ENCODE measurements around the gene MANSC1. TPM values are rescaled to one million over a fixed set of nuclear protein-coding genes. Genes with fewer than 3 reads are reported as not detected.

The MANSC1 gene
- total and polyA plus RNA-seq, 9 of the 15 experiments (the other 6 are each of a cell fraction or from before 2014, with no cell fraction given) = 0.76 to 8.6 (median 3.1) TPM

DNA sequence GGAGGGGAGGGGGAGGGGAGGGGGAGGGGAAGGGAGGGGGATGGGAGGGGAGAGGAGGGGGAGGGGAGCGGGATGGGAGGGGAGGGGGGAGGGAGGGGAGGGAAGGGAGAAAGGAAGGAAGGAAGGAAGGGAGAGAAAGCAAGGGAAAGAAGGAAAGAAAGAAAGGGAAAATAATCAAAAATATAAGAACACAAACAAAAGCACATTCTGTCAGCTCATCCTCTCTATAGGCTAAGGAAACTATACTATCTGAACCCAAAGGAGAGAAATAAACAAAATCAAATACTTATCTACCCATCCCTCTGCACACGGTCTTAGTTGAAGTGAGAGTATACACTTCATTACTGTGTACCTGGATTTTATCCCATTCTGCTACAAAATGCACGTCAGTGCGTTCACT, 26.9 kb downstream of the MANSC1 start:
- peak; percentile 26 for TF ChIP-seq HNRNPK (IDR thresholded peaks at IDR 0.05; ENCODE audit: low read depth, low read length, poor library complexity, severe bottlenecking)
- TF ChIP-seq, protein P1, sequence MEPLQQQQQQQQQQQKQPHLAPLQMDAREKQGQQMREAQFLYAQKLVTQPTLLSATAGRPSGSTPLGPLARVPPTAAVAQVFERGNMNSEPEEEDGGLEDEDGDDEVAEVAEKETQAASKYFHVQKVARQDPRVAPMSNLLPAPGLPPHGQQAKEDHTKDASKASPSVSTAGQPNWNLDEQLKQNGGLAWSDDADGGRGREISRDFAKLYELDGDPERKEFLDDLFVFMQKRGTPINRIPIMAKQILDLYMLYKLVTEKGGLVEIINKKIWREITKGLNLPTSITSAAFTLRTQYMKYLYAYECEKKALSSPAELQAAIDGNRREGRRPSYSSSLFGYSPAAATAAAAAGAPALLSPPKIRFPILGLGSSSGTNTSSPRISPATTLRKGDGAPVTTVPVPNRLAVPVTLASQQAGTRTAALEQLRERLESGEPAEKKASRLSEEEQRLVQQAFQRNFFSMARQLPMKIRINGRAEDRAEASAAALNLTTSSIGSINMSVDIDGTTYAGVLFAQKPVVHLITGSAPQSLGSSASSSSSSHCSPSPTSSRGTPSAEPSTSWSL (CRISPR knock-in tag; IDR thresholded peaks at IDR 0.05; ENCODE audit: borderline replicate concordance) = no peak
- Histone ChIP-seq H3K27ac (ENCODE audit: extremely low read depth, low read depth, low read length) (no peak overlapping the region), H3K9me3 (replicated peaks; ENCODE audit: control insufficient read depth, insufficient read depth, low read depth, low read length) (no peaks in the 10 kb centered on the region), H3K36me3 (ENCODE audit: control insufficient read depth, insufficient read depth, low read length) (no peaks in the 10 kb centered on the region), H3K4me1 (replicated peaks in 1 of 2; ENCODE audit: control insufficient read depth in 2 of 2, insufficient read depth in 2 of 2, low read length in 2 of 2) (peaks cover 0 to 4% of the 10 kb centered on the region in 2 experiments; a peak in 1 of 5 replicates), H3K4me3 (no peak overlapping the region), H3K27me3 (ENCODE audit: control insufficient read depth in 2 of 2, insufficient read depth in 2 of 2, low read length in 2 of 2) (no peaks in the 10 kb centered on the region), H3K9me1 (ENCODE audit: control insufficient read depth, insufficient read depth, low read length) (no peaks in the 10 kb centered on the region), H3K79me2 (ENCODE audit: control insufficient read depth, insufficient read depth, low read length) (no peaks in the 10 kb centered on the region), H2AFZ (ENCODE audit: low read depth, low read length) (no peak overlapping the region), H3K9ac (ENCODE audit: insufficient read depth in 1 of 2, low read depth in 2 of 2, low read length in 2 of 2) (no peak overlapping the region), H3K4me2 (ENCODE audit: insufficient read depth, low read length) (no peak overlapping the region), H4K20me1 (replicated peaks; ENCODE audit: control insufficient read depth, insufficient read depth, low read length) (no peaks in the 10 kb centered on the region)
- FAIRE-seq = no peak
- BruUV-seq (replicated peaks) = no TSS peak
- no peak for DNase-seq (ENCODE audit: extremely low read depth in 1 of 4, low spot score in 3 of 4)
- 39% methylated on average over 3 of the region's 4 CpGs for WGBS (ENCODE audit: insufficient coverage, low coverage, missing lambda C conversion rate)
- in situ Hi-C loops (cut with MboI) = no loop called here
- intact Hi-C loops (cut with micrococcal nuclease) = no loop called here
- POLR2A ChIA-PET = interaction anchor here (0.6 kb wide), 1 partner anchor 162 kb away, joined by 3 read pairs; no protein-coding TSS in a partner anchor
- no peak for ATAC-seq
- CTCF ChIA-PET (ENCODE audit: low intra/inter-chr PET ratio) = no interaction called here

DNA sequence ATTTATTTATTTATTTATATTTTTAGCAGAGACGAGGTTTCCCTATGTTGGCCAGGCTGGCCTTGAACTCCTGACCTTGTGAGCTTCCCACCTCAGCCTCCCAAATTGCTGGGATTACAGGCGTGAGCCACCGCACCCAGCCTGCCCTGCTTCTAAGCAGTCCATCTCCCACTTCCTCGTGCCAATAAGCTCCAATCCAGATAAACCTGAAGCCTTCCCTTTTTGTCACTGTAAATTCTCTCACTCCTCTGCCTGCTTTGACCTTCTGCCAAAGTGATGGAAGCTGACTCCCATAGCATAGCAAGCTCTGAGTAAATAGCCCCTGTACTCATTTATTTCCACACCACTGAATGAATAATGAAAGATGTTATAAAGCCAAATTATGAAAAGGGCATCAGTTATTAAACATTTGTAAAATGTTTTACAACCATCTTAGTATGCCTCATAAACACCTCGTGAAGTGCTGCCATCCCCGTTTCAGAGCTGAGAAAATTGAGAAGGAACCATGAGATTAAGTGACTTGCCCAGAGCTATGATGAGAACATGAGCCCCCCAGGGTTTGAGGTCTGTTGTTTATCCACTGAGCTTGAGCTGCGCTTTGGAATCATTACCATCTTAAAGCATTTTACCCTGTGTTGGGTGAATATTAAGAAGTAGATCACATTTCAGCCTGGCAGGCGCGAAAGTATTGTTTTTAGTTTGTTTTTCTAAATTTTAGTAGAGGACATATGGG, 30.4 kb downstream of the MANSC1 start:
- H3K4me2 ChIP-seq (ENCODE audit: insufficient read depth, low read length) = no peak overlapping the region
- no peak overlapping the region for H2AFZ ChIP-seq (ENCODE audit: low read depth, low read length)
- TF ChIP-seq RCOR1 (IDR thresholded peaks at IDR 0.05; ENCODE audit: borderline replicate concordance in 1 of 2, low read depth in 2 of 2, low read length in 2 of 2) = no peak
- TF ChIP-seq MCM7 (IDR thresholded peaks at IDR 0.05) = no peak
- TF ChIP-seq, protein P2, sequence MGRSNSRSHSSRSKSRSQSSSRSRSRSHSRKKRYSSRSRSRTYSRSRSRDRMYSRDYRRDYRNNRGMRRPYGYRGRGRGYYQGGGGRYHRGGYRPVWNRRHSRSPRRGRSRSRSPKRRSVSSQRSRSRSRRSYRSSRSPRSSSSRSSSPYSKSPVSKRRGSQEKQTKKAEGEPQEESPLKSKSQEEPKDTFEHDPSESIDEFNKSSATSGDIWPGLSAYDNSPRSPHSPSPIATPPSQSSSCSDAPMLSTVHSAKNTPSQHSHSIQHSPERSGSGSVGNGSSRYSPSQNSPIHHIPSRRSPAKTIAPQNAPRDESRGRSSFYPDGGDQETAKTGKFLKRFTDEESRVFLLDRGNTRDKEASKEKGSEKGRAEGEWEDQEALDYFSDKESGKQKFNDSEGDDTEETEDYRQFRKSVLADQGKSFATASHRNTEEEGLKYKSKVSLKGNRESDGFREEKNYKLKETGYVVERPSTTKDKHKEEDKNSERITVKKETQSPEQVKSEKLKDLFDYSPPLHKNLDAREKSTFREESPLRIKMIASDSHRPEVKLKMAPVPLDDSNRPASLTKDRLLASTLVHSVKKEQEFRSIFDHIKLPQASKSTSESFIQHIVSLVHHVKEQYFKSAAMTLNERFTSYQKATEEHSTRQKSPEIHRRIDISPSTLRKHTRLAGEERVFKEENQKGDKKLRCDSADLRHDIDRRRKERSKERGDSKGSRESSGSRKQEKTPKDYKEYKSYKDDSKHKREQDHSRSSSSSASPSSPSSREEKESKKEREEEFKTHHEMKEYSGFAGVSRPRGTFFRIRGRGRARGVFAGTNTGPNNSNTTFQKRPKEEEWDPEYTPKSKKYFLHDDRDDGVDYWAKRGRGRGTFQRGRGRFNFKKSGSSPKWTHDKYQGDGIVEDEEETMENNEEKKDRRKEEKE (IDR thresholded peaks at IDR 0.05; ENCODE audit: borderline replicate concordance in 1 of 2, control insufficient read depth in 1 of 2, low read depth in 2 of 2, low read length in 1 of 2) = no peak
- no peak for TF ChIP-seq SP2 (IDR thresholded peaks at IDR 0.05; ENCODE audit: extremely low read depth, low read depth, low read length, poor library complexity, severe bottlenecking)
- no peak for TF ChIP-seq POLR2AphosphoS2 (IDR thresholded peaks at IDR 0.05; ENCODE audit: low read length)
- peak; percentile 50; the same call in 1 of the 2 replicates for TF ChIP-seq SPI1 (IDR thresholded peaks at IDR 0.05; ENCODE audit: borderline replicate concordance, low read depth, low read length)

More for the DNA sequence above, 30.4 kb downstream of the MANSC1 start:
- Histone ChIP-seq H3K27ac (ENCODE audit: extremely low read depth, low read depth, low read length) (no peak overlapping the region), H3K9ac (ENCODE audit: insufficient read depth in 1 of 2, low read depth in 2 of 2, low read length in 2 of 2) (no peak overlapping the region), H3K36me3 (ENCODE audit: control insufficient read depth, insufficient read depth, low read length) (no peaks in the 10 kb centered on the region), H3K9me3 (replicated peaks; ENCODE audit: control insufficient read depth, insufficient read depth, low read depth, low read length) (no peaks in the 10 kb centered on the region), H3K4me1 (replicated peaks in 1 of 2; ENCODE audit: control insufficient read depth in 2 of 2, insufficient read depth in 2 of 2, low read length in 2 of 2) (no peaks in the 10 kb centered on the region), H4K20me1 (replicated peaks; ENCODE audit: control insufficient read depth, insufficient read depth, low read length) (no peaks in the 10 kb centered on the region), H3K79me2 (ENCODE audit: control insufficient read depth, insufficient read depth, low read length) (no peaks in the 10 kb centered on the region), H3K27me3 (ENCODE audit: control insufficient read depth in 2 of 2, insufficient read depth in 2 of 2, low read length in 2 of 2) (no peaks in the 10 kb centered on the region), H3K9me1 (ENCODE audit: control insufficient read depth, insufficient read depth, low read length) (no peaks in the 10 kb centered on the region), H3K4me3 (no peak overlapping the region)
- no peak for DNase-seq (ENCODE audit: extremely low read depth in 1 of 4, low spot score in 3 of 4)
- 45% methylated on average over 9 of the region's 9 CpGs for WGBS (ENCODE audit: insufficient coverage, low coverage, missing lambda C conversion rate)
- no peak for FAIRE-seq
- in situ Hi-C loops (cut with MboI) (no loop called here), intact Hi-C loops (cut with micrococcal nuclease) (no loop called here)
- BruUV-seq (replicated peaks) = no TSS peak
- ChIA-PET CTCF (ENCODE audit: low intra/inter-chr PET ratio) (no interaction called here), POLR2A (interaction anchor here (0.6 kb wide), 1 partner anchor 8 kb away, joined by 3 read pairs; no protein-coding TSS in a partner anchor)
- no peak for ATAC-seq

Measured in K562 (cell line).